GM23338 (cell line): ENCODE data around the gene TRPM1. TPM values are rescaled to one million over a fixed set of nuclear protein-coding genes. Genes with fewer than 3 reads are reported as not detected.

Experiments
- ATAC-seq: fragments of 200-7000 bp; cut with Tn5 transposase; 3 replicates; pipeline ENCODE4 v1.9.1; 2020
- DNase-seq: peaks from one replicate; pipeline ENCODE4 v3.0.0-alpha.2; 2015; ENCODE audit warnings: low spot score
- H2AFZ ChIP-seq: fragments of 200-600 bp; sonication (generic); 2 replicates; pipeline ENCODE4 v1.8.0; 2016; ENCODE audit warnings: antibody characterized with exemption, mild to moderate bottlenecking, moderate library complexity
- H3F3A ChIP-seq: fragments of 200-600 bp; sonication (generic); replicated peaks from 2 replicates; pipeline ENCODE4 v1.8.0; 2017; ENCODE audit warnings: antibody characterized with exemption, mixed run types, low read depth
- H3K27ac ChIP-seq: fragments of 200-600 bp; sonication (generic); 2 replicates; pipeline ENCODE4 v1.6.1; 2016; ENCODE audit warnings: low read depth
- H3K27me3 ChIP-seq: fragments of 200-600 bp; sonication (generic); 2 replicates; pipeline ENCODE4 v1.8.0; 2016; ENCODE audit warnings: mild to moderate bottlenecking, mixed run types, moderate library complexity; ENCODE audit not compliant: insufficient read depth
- H3K36me3 ChIP-seq: fragments of 200-600 bp; sonication (generic); 2 replicates; pipeline ENCODE4 v1.8.0; 2016; ENCODE audit warnings: mild to moderate bottlenecking; ENCODE audit not compliant: insufficient read depth
- H3K4me1 ChIP-seq: fragments of 200-600 bp; sonication (generic); 2 replicates; pipeline ENCODE4 v1.8.0; 2016; ENCODE audit warnings: mild to moderate bottlenecking, moderate library complexity; ENCODE audit not compliant: insufficient read depth
- H3K4me2 ChIP-seq: fragments of 200-600 bp; sonication (generic); 2 replicates; pipeline ENCODE4 v1.7.1; 2017; ENCODE audit warnings: mixed run types
- H3K4me3 ChIP-seq: fragments of 200-600 bp; sonication (generic); 2 replicates; pipeline ENCODE4 v1.6.1; 2016; ENCODE audit warnings: mixed run types
- H3K79me2 ChIP-seq: fragments of 200-600 bp; sonication (generic); replicated peaks from 2 replicates; pipeline ENCODE4 v1.8.0; 2017; ENCODE audit warnings: mild to moderate bottlenecking; ENCODE audit not compliant: insufficient read depth
- H3K9me2 ChIP-seq: fragments of 200-600 bp; sonication (generic); 2 replicates; pipeline ENCODE4 v1.8.0; 2017; ENCODE audit not compliant: insufficient read depth
- H4K20me1 ChIP-seq: fragments of 200-600 bp; sonication (generic); replicated peaks from 2 replicates; pipeline ENCODE4 v1.8.0; 2017; ENCODE audit warnings: mild to moderate bottlenecking; ENCODE audit not compliant: insufficient read depth
- H3K27ac Mint-ChIP-seq: 2 replicates; pipeline ENCODE4 v1.8.0; 2020; ENCODE audit warnings: inconsistent platforms, mild to moderate bottlenecking, moderate library complexity, mixed read lengths
- H3K27me3 Mint-ChIP-seq: 3 replicates; pipeline ENCODE4 v1.8.0; 2022; ENCODE audit warnings: low read depth, mild to moderate bottlenecking, moderate library complexity, mixed read lengths, inconsistent platforms; ENCODE audit not compliant: insufficient read depth, poor library complexity
- H3K36me3 Mint-ChIP-seq: 3 replicates; pipeline ENCODE4 v1.8.0; 2021; ENCODE audit warnings: low read depth, mild to moderate bottlenecking, inconsistent platforms, moderate library complexity, mixed read lengths
- H3K4me1 Mint-ChIP-seq: 3 replicates; pipeline ENCODE4 v1.8.0; 2020; ENCODE audit warnings: mild to moderate bottlenecking, inconsistent platforms, mixed read lengths
- H3K4me3 Mint-ChIP-seq: 3 replicates; pipeline ENCODE4 v1.8.0; 2021; ENCODE audit warnings: moderate library complexity, mild to moderate bottlenecking, inconsistent platforms, mixed read lengths
- H3K9me3 Mint-ChIP-seq: 3 replicates; pipeline ENCODE4 v1.8.0; 2020; ENCODE audit warnings: moderate library complexity, mild to moderate bottlenecking, inconsistent platforms, mixed read lengths
- CREB1 ChIP-seq: fragments of 250-450 bp; sonication (Bioruptor Pico); IDR thresholded peaks from 2 replicates; pipeline ENCODE4 v1.5.0; 2020; ENCODE audit warnings: low read depth, mild to moderate bottlenecking, moderate library complexity
- CTCF ChIP-seq, 2 experiments: fragments of 200-600 bp in 1 of 2; sonication (generic) in 1 of 2; conservative IDR thresholded peaks; 2 replicates each; pipeline versions ENCODE4 v1.5.1 to v1.6.1; 2016 to 2017; ENCODE audit warnings: antibody characterized with exemption in 2 of 2, low read depth in 2 of 2, mild to moderate bottlenecking in 2 of 2, moderate library complexity in 1 of 2
- EZH2 ChIP-seq: fragments of 200-600 bp; sonication (generic); IDR thresholded peaks from one replicate; pipeline ENCODE4 v1.8.0; 2017; ENCODE audit warnings: antibody characterized with exemption, mild to moderate bottlenecking, low read depth; ENCODE audit not compliant: unreplicated experiment
- EZH2phosphoT487 ChIP-seq: fragments of 200-600 bp; sonication (generic); IDR thresholded peaks from one replicate; pipeline ENCODE4 v1.8.1; 2018; ENCODE audit warnings: antibody characterized with exemption; ENCODE audit not compliant: unreplicated experiment
- JUNB ChIP-seq: IDR thresholded peaks from one replicate; pipeline ENCODE4 v1.6.1; 2016; ENCODE audit warnings: antibody characterized with exemption; ENCODE audit not compliant: unreplicated experiment
- NANOG ChIP-seq: IDR thresholded peaks from 2 replicates; pipeline ENCODE4 v1.6.1; 2016; ENCODE audit warnings: antibody characterized with exemption, borderline replicate concordance
- POLR2AphosphoS5 ChIP-seq: IDR thresholded peaks from 2 replicates; pipeline ENCODE4 v1.6.1; 2016; ENCODE audit warnings: antibody characterized with exemption, low read depth
- REST ChIP-seq: IDR thresholded peaks from one replicate; pipeline ENCODE4 v1.6.1; 2018; ENCODE audit warnings: antibody characterized with exemption; ENCODE audit not compliant: unreplicated experiment
- STAT1 ChIP-seq: IDR thresholded peaks from one replicate; pipeline ENCODE4 v1.6.1; 2016; ENCODE audit warnings: antibody characterized with exemption; ENCODE audit not compliant: unreplicated experiment
- ZNF114 ChIP-seq: fragments of 250-450 bp; sonication (Bioruptor Pico); IDR thresholded peaks from 2 replicates; pipeline ENCODE4 v1.5.0; 2020; ENCODE audit warnings: mild to moderate bottlenecking, moderate library complexity
- ZNF331 ChIP-seq: fragments of 250-450 bp; sonication (Bioruptor Pico); IDR thresholded peaks from 2 replicates; pipeline ENCODE4 v1.5.0; 2020; ENCODE audit warnings: low read depth, mild to moderate bottlenecking, moderate library complexity
- ZNF462 ChIP-seq: fragments of 250-450 bp; sonication (Bioruptor Pico); IDR thresholded peaks from 2 replicates; pipeline ENCODE4 v1.5.0; 2020; ENCODE audit warnings: mild to moderate bottlenecking, moderate library complexity
- polyA plus RNA-seq: library from polyadenylated mRNA; unstranded; fragments of >200 nt; fragmentation: Nextera tagmentation; extraction: Ambion mirVana; gene quantifications from 2 replicates; pipeline ENCODE4 v1.2.1, GENCODE V29; 2016
- total RNA-seq: library from RNA; depleted of rRNA; stranded (reverse); fragments of >200 nt; shearing (Covaris generic); gene quantifications from 2 replicates; pipeline ENCODE4 v1.2.3, GENCODE V29; 2014
- TF ChIP-seq, protein P1 (sequence below): IDR thresholded peaks from 2 replicates; pipeline ENCODE4 v1.6.1; 2016; ENCODE audit warnings: antibody characterized with exemption

The TRPM1 gene
- total and polyA plus RNA-seq, 2 experiments from 2014 or later, result 0.19 TPM; not detected in 1

GRCh38 chr15:30979457-30979856 is 122.1 kb downstream of the TRPM1 start:
- H3F3A ChIP-seq, result no peaks in the 10 kb centered on the region
- DNase-seq, result no peak
- no peaks in the 10 kb centered on the region for H3K27me3 ChIP-seq
- peaks cover 4% of the 10 kb centered on the region; the same call in 1 of the 2 replicates for H4K20me1 ChIP-seq
- Mint-ChIP-seq H3K27me3 (no peaks in the 10 kb centered on the region), H3K36me3 (no peaks in the 10 kb centered on the region), H3K9me3 (no peaks in the 10 kb centered on the region), H3K27ac (no peak overlapping the region), H3K4me3 (no peak overlapping the region), H3K4me1 (no peaks in the 10 kb centered on the region; the same call in 2 of the 3 replicates)
- ATAC-seq, result no peak
- H3K27ac ChIP-seq, result no peak overlapping the region
- H2AFZ ChIP-seq, result no peak overlapping the region
- TF ChIP-seq EZH2 (no peak), NANOG (no peak), POLR2AphosphoS5 (no peak), CTCF (conservative IDR thresholded peaks at IDR 0.05; ENCODE audit: low read depth in 2 of 2) (no peak), REST (no peak), CREB1 (CRISPR knock-in tag) (no peak), ZNF331 (CRISPR knock-in tag) (no peak), ZNF114 (CRISPR knock-in tag) (no peak), STAT1 (no peak), ZNF462 (CRISPR knock-in tag) (no peak), JUNB (no peak), EZH2phosphoT487 (no peak)
- TF ChIP-seq, protein P1, sequence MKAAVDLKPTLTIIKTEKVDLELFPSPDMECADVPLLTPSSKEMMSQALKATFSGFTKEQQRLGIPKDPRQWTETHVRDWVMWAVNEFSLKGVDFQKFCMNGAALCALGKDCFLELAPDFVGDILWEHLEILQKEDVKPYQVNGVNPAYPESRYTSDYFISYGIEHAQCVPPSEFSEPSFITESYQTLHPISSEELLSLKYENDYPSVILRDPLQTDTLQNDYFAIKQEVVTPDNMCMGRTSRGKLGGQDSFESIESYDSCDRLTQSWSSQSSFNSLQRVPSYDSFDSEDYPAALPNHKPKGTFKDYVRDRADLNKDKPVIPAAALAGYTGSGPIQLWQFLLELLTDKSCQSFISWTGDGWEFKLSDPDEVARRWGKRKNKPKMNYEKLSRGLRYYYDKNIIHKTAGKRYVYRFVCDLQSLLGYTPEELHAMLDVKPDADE, result no peak
- H3K4me2 ChIP-seq, result no peak overlapping the region
- H3K9me2 ChIP-seq, result no peaks in the 10 kb centered on the region
- H3K79me2 ChIP-seq, result peaks cover 34% of the 10 kb centered on the region
- no peaks in the 10 kb centered on the region for H3K36me3 ChIP-seq
- H3K4me3 ChIP-seq, result no peak overlapping the region
- no peaks in the 10 kb centered on the region for H3K4me1 ChIP-seq
